ENCODE data around the gene RFX1.

Gene RFX1

DNA sequence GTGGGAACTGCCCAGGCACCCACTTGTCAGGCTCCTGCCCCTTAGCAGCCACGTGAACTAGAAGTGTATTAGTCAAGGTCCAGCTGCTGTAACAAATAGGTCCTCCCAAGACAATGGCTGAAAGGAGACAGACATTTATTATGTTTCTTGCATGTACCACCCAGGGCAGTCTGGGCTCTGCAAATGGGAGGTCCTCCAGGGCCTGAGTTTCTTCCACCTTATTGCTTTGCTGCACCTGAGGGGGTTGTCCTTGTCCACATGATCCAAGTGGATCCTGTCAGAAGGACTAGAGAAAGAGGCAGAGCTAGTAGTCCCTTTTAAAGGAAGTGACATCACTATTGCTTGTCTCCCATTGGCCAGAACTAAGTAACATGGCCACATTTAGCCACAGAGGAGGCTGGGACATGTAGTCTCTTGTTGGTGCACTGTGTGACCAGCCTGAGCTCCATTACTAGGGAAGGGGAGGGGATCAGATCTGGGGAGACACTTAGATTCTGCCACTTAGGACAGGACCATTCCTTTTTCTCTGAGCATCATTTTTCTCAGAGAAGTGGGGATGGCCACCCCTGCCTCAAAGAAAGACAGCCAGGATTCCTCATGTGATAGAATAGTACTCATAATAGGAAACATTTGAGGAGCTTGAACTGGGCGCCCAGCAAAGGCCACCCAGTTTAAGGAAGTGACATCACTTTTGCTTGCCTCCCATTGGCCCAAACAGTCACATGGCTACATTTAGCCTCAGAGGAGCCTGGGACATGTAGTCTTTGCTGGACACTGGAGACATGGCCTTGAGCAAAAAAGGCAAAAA lies 85.0 kb downstream of the RFX1 start:
- Histone ChIP-seq H3K36me3 (ENCODE audit: insufficient read depth, low read length) (peaks cover 41% of the 10 kb centered on the region), H3K27ac (ENCODE audit: low read depth, low read length) (no peak overlapping the region), H3K4me3 (ENCODE audit: low read depth in 1 of 2, low read length in 2 of 2) (no peak overlapping the region), H3K9me3 (ENCODE audit: low read length) (no peaks in the 10 kb centered on the region), H3K27me3 (ENCODE audit: control insufficient read depth in 1 of 2, insufficient read depth in 2 of 2, low read length in 2 of 2) (no peaks in the 10 kb centered on the region), H3K9ac (ENCODE audit: low read length) (no peak overlapping the region), H3K4me1 (ENCODE audit: insufficient read depth, low read length) (no peaks in the 10 kb centered on the region)

DNA sequence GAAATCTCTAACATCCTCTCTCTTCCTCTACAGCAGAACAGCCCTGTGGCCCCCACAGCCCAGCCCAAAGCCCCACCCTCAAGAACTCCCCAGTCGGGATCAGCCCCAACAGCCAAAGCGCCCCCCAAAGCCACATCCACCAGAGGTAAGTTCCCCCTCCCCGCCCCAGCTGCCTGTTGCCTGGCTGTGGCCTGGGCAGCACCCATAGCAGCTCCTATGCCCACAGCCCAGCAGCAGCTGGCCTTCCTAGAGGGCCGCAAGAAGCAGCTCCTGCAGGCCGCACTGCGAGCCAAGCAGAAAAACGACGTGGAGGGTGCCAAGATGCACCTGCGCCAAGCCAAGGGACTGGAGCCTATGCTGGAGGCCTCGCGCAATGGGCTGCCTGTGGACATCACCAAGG lies 85.6 kb downstream of the RFX1 start:
- Histone ChIP-seq H3K27me3 (ENCODE audit: control insufficient read depth in 1 of 2, insufficient read depth in 2 of 2, low read length in 2 of 2) (no peaks in the 10 kb centered on the region), H3K9me3 (ENCODE audit: low read length) (no peaks in the 10 kb centered on the region), H3K4me1 (ENCODE audit: insufficient read depth, low read length) (no peaks in the 10 kb centered on the region), H3K36me3 (ENCODE audit: insufficient read depth, low read length) (peaks cover 47% of the 10 kb centered on the region), H3K4me3 (ENCODE audit: low read depth in 1 of 2, low read length in 2 of 2) (no peak overlapping the region), H3K9ac (ENCODE audit: low read length) (no peak overlapping the region), H3K27ac (ENCODE audit: low read depth, low read length) (no peak overlapping the region)

- no peaks in the 10 kb centered on the region for H3K4me1 ChIP-seq (ENCODE audit: insufficient read depth, low read length)
- no peaks in the 10 kb centered on the region for H3K27me3 ChIP-seq (ENCODE audit: control insufficient read depth in 1 of 2, insufficient read depth in 2 of 2, low read length in 2 of 2)
- H3K9me3 ChIP-seq (ENCODE audit: low read length): no peaks in the 10 kb centered on the region
- peaks cover 46% of the 10 kb centered on the region for H3K36me3 ChIP-seq (ENCODE audit: insufficient read depth, low read length)
- H3K9ac ChIP-seq (ENCODE audit: low read length): no peak overlapping the region
- H3K4me3 ChIP-seq (ENCODE audit: low read depth in 1 of 2, low read length in 2 of 2): no peak overlapping the region
- H3K27ac ChIP-seq (ENCODE audit: low read depth, low read length): no peak overlapping the region
Observed at GRCh38 chr19:13918726-13919411, 87.3 kb downstream of the RFX1 start.

DNA sequence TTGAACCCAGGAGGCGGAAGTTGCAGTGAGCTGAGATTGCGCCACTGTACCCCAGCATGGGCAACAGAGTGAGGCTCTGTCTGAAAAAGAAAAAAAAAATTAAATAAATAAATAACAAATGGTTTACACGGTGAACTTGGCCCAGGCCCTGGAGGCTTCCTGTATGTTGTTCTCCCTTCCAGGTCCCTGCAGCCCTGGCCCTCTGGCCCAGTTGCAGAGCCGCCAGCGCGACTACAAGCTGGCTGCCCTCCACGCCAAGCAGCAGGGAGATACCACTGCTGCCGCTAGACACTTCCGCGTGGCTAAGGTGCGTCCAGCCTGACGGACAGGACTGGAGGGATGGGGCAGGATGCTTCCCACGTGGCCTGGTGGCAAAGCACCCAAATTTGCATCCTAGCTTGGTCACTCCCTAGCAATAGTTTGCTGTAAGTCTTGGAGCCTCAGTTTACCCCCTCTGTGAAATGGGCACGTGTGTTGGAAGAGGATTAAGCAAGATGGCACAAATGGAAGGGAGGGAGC lies 88.2 kb downstream of the RFX1 start:
- Histone ChIP-seq H3K27ac (ENCODE audit: low read depth, low read length) (no peak overlapping the region), H3K27me3 (ENCODE audit: control insufficient read depth in 1 of 2, insufficient read depth in 2 of 2, low read length in 2 of 2) (no peaks in the 10 kb centered on the region), H3K4me3 (ENCODE audit: low read depth in 1 of 2, low read length in 2 of 2) (no peak overlapping the region), H3K36me3 (ENCODE audit: insufficient read depth, low read length) (peaks cover 44% of the 10 kb centered on the region), H3K9ac (ENCODE audit: low read length) (no peak overlapping the region), H3K4me1 (ENCODE audit: insufficient read depth, low read length) (no peaks in the 10 kb centered on the region), H3K9me3 (ENCODE audit: low read length) (no peaks in the 10 kb centered on the region)

DNA sequence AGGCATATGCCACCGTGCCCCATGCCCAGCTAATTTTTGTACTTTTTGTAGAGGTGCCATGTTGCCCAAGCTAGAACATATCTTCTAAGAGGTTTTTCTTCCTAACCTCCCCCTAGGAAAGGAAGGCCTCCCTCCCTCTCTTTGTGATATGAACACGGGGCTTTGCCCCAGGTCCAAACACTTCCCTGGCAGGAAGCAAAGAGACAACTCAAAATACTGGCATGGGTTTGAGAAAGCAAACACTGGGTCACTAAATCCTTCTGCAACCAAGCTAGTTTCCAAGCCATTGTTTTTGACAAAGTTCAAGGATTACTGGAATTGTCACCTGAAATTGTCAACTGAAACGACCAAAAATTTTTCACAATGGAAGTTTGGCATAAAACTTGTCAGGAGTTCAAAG lies 91.3 kb downstream of the RFX1 start:
- Histone ChIP-seq H3K27me3 (ENCODE audit: control insufficient read depth in 1 of 2, insufficient read depth in 2 of 2, low read length in 2 of 2) (no peaks in the 10 kb centered on the region), H3K27ac (ENCODE audit: low read depth, low read length) (no peak overlapping the region), H3K9ac (ENCODE audit: low read length) (no peak overlapping the region), H3K9me3 (ENCODE audit: low read length) (no peaks in the 10 kb centered on the region), H3K4me3 (ENCODE audit: low read depth in 1 of 2, low read length in 2 of 2) (no peak overlapping the region), H3K36me3 (ENCODE audit: insufficient read depth, low read length) (peaks cover 28% of the 10 kb centered on the region), H3K4me1 (ENCODE audit: insufficient read depth, low read length) (no peaks in the 10 kb centered on the region)

GRCh38 chr19:13913352-13913751 lies 92.8 kb downstream of the RFX1 start:
- Histone ChIP-seq H3K9ac (ENCODE audit: low read length) (no peak overlapping the region), H3K27me3 (ENCODE audit: control insufficient read depth in 1 of 2, insufficient read depth in 2 of 2, low read length in 2 of 2) (no peaks in the 10 kb centered on the region), H3K27ac (ENCODE audit: low read depth, low read length) (no peak overlapping the region), H3K4me3 (ENCODE audit: low read depth in 1 of 2, low read length in 2 of 2) (no peak overlapping the region), H3K4me1 (ENCODE audit: insufficient read depth, low read length) (no peaks in the 10 kb centered on the region), H3K9me3 (ENCODE audit: low read length) (no peaks in the 10 kb centered on the region), H3K36me3 (ENCODE audit: insufficient read depth, low read length) (peaks cover 26% of the 10 kb centered on the region)

All from muscle layer of colon (tissue), 2 donors.